ES-I3 (cell line): Measurements from ENCODE around the gene SMYD2.

Experiments
- H3K36me3 ChIP-seq: 2 replicates; pipeline ENCODE4 v1.6.1; 2013; ENCODE audit warnings: mild to moderate bottlenecking, low read length, control low read depth, moderate library complexity; ENCODE audit not compliant: insufficient read depth
- H3K4me1 ChIP-seq: 2 replicates; pipeline ENCODE4 v1.6.1; 2013; ENCODE audit warnings: mild to moderate bottlenecking, control low read depth, low read length; ENCODE audit not compliant: insufficient read depth
- H3K9ac ChIP-seq: 2 replicates; pipeline ENCODE4 v1.6.1; 2013; ENCODE audit warnings: low read depth, mild to moderate bottlenecking, low read length, moderate library complexity
- H3K9me3 ChIP-seq: 2 replicates; pipeline ENCODE4 v1.6.1; 2013; ENCODE audit warnings: mild to moderate bottlenecking, low read length, moderate library complexity; ENCODE audit not compliant: control insufficient read depth, insufficient read depth

Gene SMYD2

DNA sequence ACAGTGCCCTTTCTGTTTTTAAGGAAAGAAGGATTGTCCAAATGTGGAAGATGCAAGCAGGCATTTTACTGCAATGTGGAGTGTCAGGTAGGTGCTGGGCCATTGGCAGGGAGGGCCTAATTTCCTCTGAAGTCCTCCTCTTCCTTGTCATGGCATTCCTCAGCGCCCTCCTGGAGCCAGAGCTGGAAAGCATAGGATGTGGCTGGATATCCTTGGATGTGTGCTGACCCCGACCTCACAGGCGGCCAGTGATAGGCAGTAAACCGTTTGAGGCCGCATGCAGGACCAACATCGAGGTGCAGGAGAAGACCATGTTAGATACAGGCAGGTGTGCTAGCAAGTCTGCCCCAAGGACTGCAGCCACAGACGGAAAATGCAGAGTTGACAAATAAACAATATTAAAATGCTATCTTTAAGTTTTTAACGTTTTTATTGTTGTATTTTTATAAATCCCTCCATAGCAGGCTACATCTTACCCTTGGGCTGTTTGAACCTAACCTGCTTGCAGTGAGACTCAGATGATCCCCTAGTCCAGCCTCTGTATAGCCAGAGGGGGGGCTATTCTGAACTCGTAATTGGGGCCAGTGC lies 24.3 kb downstream of the SMYD2 start:
- Histone ChIP-seq H3K9ac (no peak overlapping the region), H3K4me1 (peaks cover 14% of the 10 kb centered on the region), H3K36me3 (no peaks in the 10 kb centered on the region), H3K9me3 (no peaks in the 10 kb centered on the region)

DNA sequence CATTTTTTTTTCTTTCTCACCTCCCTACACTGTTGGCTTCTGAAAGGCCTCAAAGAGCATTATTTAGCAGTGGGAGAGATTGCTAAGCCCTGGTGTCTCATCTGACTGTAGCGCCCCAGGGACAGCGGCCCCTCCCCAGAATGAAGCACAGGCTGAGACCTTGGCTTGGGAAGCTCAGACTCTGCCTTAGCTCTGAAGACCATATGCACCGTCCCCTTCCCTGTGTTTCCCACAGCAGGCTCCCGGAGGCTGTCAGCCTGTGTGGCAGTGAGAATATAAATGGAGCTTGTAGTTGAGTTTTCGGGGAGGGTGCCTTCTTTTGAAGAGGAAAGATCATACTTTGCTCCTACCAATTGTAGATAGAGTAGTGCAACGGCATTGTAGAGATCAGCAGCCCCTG lies 25.3 kb downstream of the SMYD2 start:
- Histone ChIP-seq H3K9me3 (no peaks in the 10 kb centered on the region), H3K4me1 (peaks cover 18% of the 10 kb centered on the region), H3K36me3 (no peaks in the 10 kb centered on the region), H3K9ac (no peak overlapping the region)

DNA sequence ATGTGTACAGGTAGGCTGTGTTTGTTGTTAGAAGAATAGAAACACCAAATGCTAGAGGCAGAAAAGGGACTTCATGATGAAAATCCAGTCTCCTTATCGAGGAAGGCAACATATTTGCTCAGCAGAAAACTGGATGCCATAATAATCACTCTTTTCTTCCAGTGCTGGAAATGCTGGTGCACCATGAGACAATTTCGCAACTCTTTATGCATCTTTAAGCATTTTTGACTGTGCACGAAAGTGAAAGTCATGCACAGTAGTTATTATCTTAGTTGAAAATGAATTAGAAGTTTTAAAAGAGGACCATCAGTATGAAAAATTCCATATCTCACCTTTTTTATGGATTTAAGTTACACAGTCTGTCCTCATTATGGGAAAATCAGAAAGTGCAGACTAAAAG lies 29.1 kb downstream of the SMYD2 start:
- H3K9ac ChIP-seq, result no peak overlapping the region

DNA sequence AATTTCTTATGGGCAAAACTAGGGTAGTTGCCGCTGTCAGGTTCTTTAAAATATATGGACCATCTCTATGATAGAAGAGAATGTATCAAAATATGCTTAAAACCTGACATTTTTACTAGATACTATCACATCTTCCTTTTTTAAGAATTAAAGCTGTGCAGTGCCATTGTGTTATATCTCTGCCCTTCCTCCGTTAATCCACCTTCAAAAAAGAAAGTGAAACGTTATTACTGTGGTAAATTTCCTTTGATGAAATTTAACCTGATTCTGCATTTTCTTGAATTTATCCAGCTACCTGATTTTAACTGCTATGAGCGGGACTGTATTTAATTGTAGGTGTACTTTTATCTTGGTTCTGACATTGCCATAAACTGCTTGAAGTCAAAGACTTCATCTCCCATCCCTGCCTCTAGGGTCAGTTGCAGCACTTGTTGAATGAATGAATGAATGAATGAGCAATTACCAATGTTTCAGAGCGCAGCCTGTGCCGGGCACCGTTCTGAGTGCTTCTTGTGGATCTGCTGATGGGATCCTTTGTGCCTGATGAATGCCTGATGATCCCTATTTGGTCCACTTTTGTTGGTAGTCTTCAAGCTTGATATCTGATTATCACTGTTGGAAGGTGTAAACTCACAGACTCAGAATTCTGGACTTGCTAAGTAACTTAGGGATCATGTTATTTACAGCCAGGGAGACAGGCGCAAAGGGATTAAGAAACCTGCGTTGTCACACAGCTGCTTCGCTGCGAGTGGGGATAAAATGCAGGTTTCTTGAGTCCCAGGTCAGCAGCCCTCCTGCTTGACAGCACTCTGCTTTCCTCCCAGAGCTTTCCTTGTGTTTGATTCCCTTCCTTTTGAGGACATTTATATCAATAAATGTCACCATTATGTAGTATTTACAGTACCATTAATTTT lies 30.1 kb downstream of the SMYD2 start:
- peaks cover 21% of the 10 kb centered on the region for H3K4me1 ChIP-seq
- no peaks in the 10 kb centered on the region for H3K36me3 ChIP-seq
- no peaks in the 10 kb centered on the region for H3K9me3 ChIP-seq
- no peak overlapping the region for H3K9ac ChIP-seq

More for the DNA sequence above, 29.1 kb downstream of the SMYD2 start:
- Histone ChIP-seq H3K9me3 (no peaks in the 10 kb centered on the region), H3K36me3 (no peaks in the 10 kb centered on the region), H3K4me1 (peaks cover 21% of the 10 kb centered on the region)

DNA sequence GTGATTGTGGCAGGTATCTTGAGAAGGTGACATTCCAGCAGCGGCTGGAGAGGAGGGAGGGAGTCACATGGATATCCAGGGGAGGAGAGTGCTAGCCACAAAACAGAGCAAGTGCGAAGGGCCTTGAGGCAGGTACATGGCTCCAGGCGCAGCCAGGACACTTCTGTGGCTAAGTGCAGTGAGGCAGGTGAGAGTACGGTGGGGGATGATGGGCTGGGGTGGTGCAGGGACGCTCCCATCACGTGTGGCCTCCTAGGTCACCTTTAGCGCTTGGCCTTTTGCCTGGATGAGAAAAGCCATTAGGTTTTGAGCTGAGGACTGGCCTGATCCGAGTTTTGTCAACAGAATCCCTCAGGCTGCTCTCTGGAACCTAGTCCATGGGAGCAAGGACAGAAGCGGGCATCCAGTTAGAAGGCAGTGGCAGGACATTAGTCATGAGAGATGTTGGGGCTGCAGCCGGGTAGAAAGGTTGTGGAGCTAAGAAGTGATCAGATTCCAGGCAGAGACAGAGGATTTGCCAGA lies 31.6 kb downstream of the SMYD2 start:
- Histone ChIP-seq H3K36me3 (no peaks in the 10 kb centered on the region), H3K9ac (no peak overlapping the region), H3K4me1 (peaks cover 30% of the 10 kb centered on the region), H3K9me3 (no peaks in the 10 kb centered on the region)

DNA sequence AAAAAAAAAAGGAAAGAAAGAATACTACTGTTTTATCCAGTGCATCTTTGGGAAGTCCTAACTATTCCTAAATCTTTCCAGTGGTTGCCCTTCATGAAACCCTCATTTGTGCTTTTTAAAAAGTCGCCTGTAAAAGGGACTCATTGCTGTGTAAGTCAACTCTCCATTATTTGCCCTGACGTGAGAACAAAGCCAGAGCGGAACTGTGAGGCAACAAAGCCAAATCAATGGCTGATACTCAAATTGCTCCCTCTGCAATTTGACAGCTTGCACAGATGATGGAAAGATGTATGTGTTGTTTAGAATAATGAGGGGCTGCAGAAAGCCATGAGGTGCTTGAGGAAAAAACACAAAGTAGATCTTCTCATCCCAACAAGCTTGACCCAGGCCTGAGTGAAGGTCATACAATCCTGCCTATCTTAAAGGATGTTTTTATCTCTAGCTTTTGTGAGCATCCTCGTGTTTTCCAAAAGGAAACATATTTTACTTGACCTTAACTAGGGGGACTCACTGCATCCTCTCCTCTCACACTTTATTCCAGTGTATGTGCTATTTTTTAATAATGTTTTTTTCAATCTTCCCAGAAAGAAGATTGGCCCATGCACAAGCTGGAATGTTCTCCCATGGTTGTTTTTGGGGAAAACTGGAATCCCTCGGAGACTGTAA lies 33.4 kb downstream of the SMYD2 start:
- no peaks in the 10 kb centered on the region for H3K9me3 ChIP-seq
- no peaks in the 10 kb centered on the region for H3K36me3 ChIP-seq
- H3K4me1 ChIP-seq, result peaks cover 36% of the 10 kb centered on the region
- H3K9ac ChIP-seq, result no peak overlapping the region

DNA sequence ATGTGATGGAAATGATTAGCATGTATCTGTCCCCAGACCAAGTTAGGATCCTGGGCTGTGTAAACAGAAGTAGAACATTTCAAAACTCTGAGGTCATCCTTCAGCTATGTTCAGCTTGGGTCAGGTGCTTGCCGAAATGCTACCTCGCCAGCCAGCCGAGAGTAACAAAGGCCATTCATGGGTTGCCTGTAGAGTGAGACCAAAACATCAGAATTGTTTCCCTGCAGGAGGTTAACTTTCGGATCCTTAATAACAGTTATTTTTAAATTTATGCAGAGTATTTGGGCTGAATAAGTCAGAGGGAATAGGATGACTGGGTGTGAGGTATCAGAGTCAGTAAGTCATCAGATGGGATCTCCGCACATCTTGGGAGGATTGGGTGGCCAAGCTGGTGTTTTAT lies 35.6 kb downstream of the SMYD2 start:
- no peaks in the 10 kb centered on the region for H3K9me3 ChIP-seq
- peaks cover 33% of the 10 kb centered on the region for H3K4me1 ChIP-seq
- no peaks in the 10 kb centered on the region for H3K36me3 ChIP-seq
- no peak overlapping the region for H3K9ac ChIP-seq

DNA sequence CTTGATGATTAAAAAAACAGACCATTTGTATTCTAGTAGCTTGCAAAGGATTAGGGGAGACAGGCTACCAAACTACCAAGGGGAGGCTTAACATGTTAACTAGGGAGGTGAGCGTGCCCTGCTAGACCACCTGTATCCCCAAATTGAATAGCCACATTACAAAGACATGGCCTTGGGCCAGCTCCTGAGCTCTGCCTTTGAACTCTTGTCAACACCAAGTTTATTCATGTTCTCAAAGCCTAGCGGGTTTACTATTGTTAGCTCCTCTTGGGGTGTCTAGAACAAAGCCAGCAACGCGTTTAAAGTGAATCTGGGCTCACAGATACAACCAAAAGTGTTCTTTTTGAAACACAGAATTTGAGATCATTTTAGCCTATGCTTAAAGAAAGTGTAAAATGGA lies 36.3 kb downstream of the SMYD2 start:
- H3K9me3 ChIP-seq, result no peaks in the 10 kb centered on the region
- peaks cover 35% of the 10 kb centered on the region for H3K4me1 ChIP-seq
- no peaks in the 10 kb centered on the region for H3K36me3 ChIP-seq
- peak overlapping the region; percentile 4; the same call in 1 of the 2 replicates for H3K9ac ChIP-seq

DNA sequence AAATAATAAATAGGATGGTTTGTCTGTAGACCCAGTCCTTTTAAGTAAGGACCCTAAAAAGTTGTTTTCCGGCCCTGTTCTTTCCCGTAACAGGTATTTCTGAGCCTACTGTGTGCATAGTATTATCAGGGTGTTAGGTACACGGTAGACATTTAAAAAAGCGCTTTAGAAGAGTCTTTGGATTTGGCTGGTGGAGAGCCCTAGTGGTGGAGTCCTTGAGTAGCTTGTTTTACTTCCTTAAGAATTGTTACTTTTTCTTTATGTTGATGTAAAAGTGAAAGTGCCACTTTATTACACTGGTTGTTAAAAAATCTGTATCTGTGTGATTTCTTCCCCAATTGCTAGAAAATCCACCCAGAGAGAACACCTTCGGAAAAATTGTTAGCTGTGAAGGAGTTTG lies 36.8 kb downstream of the SMYD2 start:
- Histone ChIP-seq H3K4me1 (peaks cover 31% of the 10 kb centered on the region), H3K9ac (peak overlapping the region; percentile 14; the same call in 1 of the 2 replicates), H3K9me3 (no peaks in the 10 kb centered on the region), H3K36me3 (no peaks in the 10 kb centered on the region; the same call in 1 of the 2 replicates)

DNA sequence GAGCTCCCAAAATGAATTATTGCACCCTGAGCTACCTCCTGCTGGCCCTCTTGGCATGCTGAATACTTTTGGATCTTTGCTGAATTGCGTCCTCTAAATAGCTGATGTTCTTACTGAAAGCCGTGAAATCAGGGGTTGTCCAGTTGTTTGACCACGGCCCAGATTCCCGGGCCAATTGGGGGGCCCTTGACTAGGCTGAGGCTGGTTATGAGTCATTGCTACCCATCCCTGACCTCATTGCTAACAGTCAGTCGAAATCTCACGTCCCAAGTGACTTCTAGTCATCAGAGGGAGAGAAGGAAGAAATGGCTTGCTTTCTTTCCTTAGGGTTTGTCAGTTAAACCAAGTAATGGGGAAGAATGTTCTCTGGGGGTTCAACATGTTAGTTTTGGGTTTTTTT lies 37.4 kb downstream of the SMYD2 start:
- Histone ChIP-seq H3K36me3 (no peaks in the 10 kb centered on the region; the same call in 1 of the 2 replicates), H3K9me3 (no peaks in the 10 kb centered on the region), H3K4me1 (peaks cover 31% of the 10 kb centered on the region), H3K9ac (no peak overlapping the region)

DNA sequence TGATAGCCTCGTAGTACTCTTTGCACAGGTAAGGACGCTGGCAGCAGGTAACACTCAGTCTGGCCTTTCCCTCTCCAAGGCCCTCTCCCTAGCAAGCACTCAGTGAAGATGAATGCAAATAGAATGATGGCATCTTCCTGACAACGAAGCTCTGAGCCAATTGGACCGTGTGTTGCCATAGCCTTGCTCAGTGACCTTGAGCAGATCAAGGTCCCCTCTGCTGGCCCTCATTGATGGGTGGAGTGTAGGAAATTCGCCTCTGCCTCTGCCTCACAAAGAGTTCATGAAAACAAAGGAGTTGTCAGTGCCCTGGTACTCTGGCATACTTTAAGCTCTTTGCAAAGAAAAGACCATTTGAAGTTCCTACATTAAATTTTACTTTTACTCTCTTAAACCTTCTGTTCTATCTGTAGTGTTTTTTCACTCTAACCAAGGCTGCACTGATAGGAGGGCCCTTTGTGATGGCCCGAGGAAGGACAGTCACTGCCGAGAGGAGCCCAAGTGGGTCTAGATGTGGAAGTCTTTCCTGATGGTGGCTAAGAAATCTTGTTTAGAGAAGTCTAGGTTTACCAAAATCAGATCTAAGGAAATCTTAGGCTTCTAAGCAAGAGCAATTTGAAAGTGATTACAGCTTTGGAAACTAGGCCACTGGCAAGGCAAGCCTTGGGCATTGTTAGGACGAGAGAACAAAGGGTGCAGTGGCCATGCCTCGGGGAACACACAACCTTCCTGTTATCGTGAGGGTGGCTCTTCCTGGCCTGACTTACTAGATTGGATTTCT lies 38.2 kb downstream of the SMYD2 start:
- Histone ChIP-seq H3K9me3 (no peaks in the 10 kb centered on the region), H3K9ac (no peak overlapping the region), H3K36me3 (no peaks in the 10 kb centered on the region; the same call in 1 of the 2 replicates), H3K4me1 (peaks cover 31% of the 10 kb centered on the region)

DNA sequence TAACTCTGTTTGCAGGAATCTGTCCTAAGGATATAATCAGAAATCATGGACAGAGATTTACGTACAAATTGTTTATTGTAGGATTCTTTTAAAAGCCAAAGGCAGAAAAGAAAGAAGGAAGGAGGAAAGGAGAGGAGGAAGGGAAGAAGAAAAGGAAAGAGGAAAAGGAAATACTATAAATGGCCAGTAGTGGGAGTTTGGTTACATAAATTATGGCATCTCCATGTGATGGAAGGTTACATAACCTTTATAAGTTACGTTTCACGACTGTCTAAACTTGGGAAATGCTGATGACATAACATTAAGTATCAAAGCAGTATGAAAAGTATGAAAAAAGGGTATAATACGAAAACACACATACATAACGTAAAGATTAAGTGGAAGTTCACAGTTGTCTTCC lies 39.0 kb downstream of the SMYD2 start:
- peaks cover 31% of the 10 kb centered on the region for H3K4me1 ChIP-seq
- H3K9ac ChIP-seq, result no peak overlapping the region
- no peaks in the 10 kb centered on the region for H3K9me3 ChIP-seq
- no peaks in the 10 kb centered on the region; the same call in 1 of the 2 replicates for H3K36me3 ChIP-seq

DNA sequence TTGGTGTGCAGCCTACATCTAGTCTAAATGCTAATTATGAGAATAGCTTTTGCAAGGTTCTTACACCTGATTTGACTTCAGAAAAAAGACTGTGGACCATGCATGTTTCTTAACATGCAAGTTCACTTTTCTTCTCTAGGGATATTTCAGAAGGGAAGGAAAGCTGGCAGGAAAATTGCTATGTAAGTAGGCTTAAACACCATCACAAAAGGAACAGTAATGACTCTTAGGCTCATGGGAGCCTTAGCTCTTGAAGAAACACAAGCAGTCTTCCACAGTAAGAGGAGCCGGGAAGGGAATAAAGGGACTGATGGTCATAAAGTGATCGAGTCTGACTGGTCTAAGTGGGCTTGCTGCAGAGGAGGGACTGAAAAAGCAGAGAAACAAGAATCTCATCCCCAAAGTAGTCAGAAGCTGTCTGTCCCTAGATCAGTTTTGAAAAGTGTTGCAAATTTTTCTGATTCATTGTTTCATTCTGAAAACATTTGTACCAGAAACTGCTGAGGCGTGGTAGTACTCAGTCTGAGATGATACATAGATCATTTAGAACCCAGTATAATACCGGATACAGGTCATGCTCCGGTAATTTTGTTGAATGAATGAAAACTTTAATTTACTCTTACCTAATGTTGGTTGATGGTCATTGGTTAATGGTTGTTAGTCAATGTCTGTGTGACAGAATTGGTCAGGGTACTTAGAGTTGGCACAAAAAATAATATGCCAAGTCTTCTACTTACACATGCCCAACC lies 40.9 kb downstream of the SMYD2 start:
- Histone ChIP-seq H3K9ac (no peak overlapping the region), H3K9me3 (no peaks in the 10 kb centered on the region), H3K4me1 (peaks cover 29% of the 10 kb centered on the region), H3K36me3 (no peaks in the 10 kb centered on the region; the same call in 1 of the 2 replicates)
